Gastroesophageal sphincter (tissue), 4 donors: ENCODE data around the gene TFDP3. TPM values are rescaled to one million over a fixed set of nuclear protein-coding genes. Genes with fewer than 3 reads are reported as not detected.

ENCODE experiments used
- ATAC-seq: fragments of 150-250 bp; one replicate; pipeline ENCODE4 v1.9.1; 2016; ENCODE audit warnings: mild to moderate bottlenecking, moderate library complexity
- H3K27ac ChIP-seq, 4 donors: fragments of 200-600 bp; sonication (generic) in 3 of 4; 1 replicate in 3 of 4; 2 replicates in 1 of 4; pipeline ENCODE4 v1.5.1; 2016 to 2019
- H3K27me3 ChIP-seq: fragments of 200-600 bp; sonication (generic); one replicate; pipeline ENCODE4 v1.5.1; 2019
- H3K36me3 ChIP-seq, 2 donors: fragments of 200-600 bp; sonication (generic); one replicate each; pipeline ENCODE4 v1.5.1; 2019; ENCODE audit warnings: control low read depth in 1 of 2
- H3K4me1 ChIP-seq, 3 donors: fragments of 200-600 bp; sonication (generic); 1 replicate in 2 of 3; 2 replicates in 1 of 3; pipeline ENCODE4 v1.5.1; 2016 to 2019; ENCODE audit warnings: control low read depth in 2 of 3
- H3K4me3 ChIP-seq, 2 donors: fragments of 200-600 bp; sonication (generic); one replicate each; pipeline ENCODE4 v1.5.1; 2019; ENCODE audit warnings: mild to moderate bottlenecking in 1 of 2, moderate library complexity in 1 of 2
- H3K9me3 ChIP-seq, 3 donors: fragments of 200-600 bp; sonication (generic); one replicate each; pipeline ENCODE4 v1.5.1; 2017 to 2019; ENCODE audit warnings: control low read depth in 2 of 3
- CTCF ChIP-seq, 4 experiments: fragments of 200-600 bp in 2 of 4; fragments of 450-650 bp in 2 of 4; sonication (generic) in 1 of 4; IDR thresholded peaks; one replicate each; pipeline ENCODE4 v1.5.1; 2017 to 2019; ENCODE audit warnings: antibody characterized with exemption in 4 of 4, mild to moderate bottlenecking in 2 of 4, moderate library complexity in 2 of 4
- EP300 ChIP-seq: sonication (generic); formaldehyde crosslinking; IDR thresholded peaks from one replicate; pipeline ENCODE4 v1.6.1; 2017; ENCODE audit warnings: antibody characterized with exemption, mild to moderate bottlenecking
- POLR2A ChIP-seq, 2 donors: fragments of 450-650 bp; IDR thresholded peaks; one replicate each; pipeline ENCODE4 v1.6.1; 2017; ENCODE audit warnings: antibody characterized with exemption in 2 of 2, mild to moderate bottlenecking in 2 of 2, moderate library complexity in 1 of 2
- POLR2AphosphoS5 ChIP-seq: sonication (generic); formaldehyde crosslinking; IDR thresholded peaks from one replicate; pipeline ENCODE4 v1.6.1; 2017; ENCODE audit warnings: antibody characterized with exemption
- WGBS, 2 donors: methylation state at CpG; one replicate each; pipeline ENCODE4 v1.1.5; 2018; ENCODE audit warnings: low coverage in 1 of 2; 5-methylcytosine and 5-hydroxymethylcytosine counted together
- total RNA-seq, 4 donors: library from RNA; depleted of rRNA; stranded (reverse); fragments of >200 nt; gene quantifications; one replicate each; pipeline ENCODE4 v1.1.0, GENCODE V29; 2016

Gene TFDP3
- total RNA-seq, 4 donors from 2014 or later = 0.40 TPM; not detected in 3

- H3K27me3 ChIP-seq = no peaks in the 10 kb centered on the region
- no peaks in the 10 kb centered on the region for H3K36me3 ChIP-seq
- no peak overlapping the region for H3K4me3 ChIP-seq
- H3K9me3 ChIP-seq = peaks cover 0 to 11% (median 0%) of the 10 kb centered on the region in 3 donors
- H3K27ac ChIP-seq = no peak overlapping the region
- ATAC-seq = no peak
- TF ChIP-seq CTCF (IDR thresholded peaks at IDR 0.05) = no peak
- peaks cover 0 to 36% (median 6%) of the 10 kb centered on the region in 3 donors for H3K4me1 ChIP-seq
These were observed 28.8 kb upstream of the TFDP3 start for GRCh38 chrX:133246921-133247320.

GRCh38 chrX:133235830-133236229 lies 17.7 kb upstream of the TFDP3 start:
- Histone ChIP-seq H3K4me1 (no peaks in the 10 kb centered on the region), H3K27me3 (no peaks in the 10 kb centered on the region), H3K36me3 (no peaks in the 10 kb centered on the region), H3K9me3 (no peaks in the 10 kb centered on the region), H3K4me3 (no peak overlapping the region), H3K27ac (no peak overlapping the region)
- no peak for ATAC-seq
- TF ChIP-seq POLR2AphosphoS5 (no peak), CTCF (IDR thresholded peaks at IDR 0.05) (no peak), POLR2A (IDR thresholded peaks at IDR 0.05) (no peak), EP300 (no peak)
- WGBS, 2 donors = 90% methylated on average over 3 of the region's 3 CpGs; no CpG with 5 or more reads in 1 of the 2 donors

- Histone ChIP-seq H3K4me1 (no peaks in the 10 kb centered on the region), H3K27me3 (no peaks in the 10 kb centered on the region), H3K27ac (no peak overlapping the region), H3K9me3 (no peaks in the 10 kb centered on the region), H3K36me3 (no peaks in the 10 kb centered on the region), H3K4me3 (no peak overlapping the region)
- no peak for ATAC-seq
- 25% methylated on average over 1 of the region's 1 CpG; no CpG with 5 or more reads in 1 of the 2 donors for WGBS, 2 donors
- TF ChIP-seq POLR2AphosphoS5 = no peak
- TF ChIP-seq EP300 = no peak
- TF ChIP-seq CTCF (IDR thresholded peaks at IDR 0.05) = no peak
- TF ChIP-seq POLR2A (IDR thresholded peaks at IDR 0.05) = no peak
These were observed 14.2 kb upstream of the TFDP3 start for GRCh38 chrX:133232331-133232730.

- no peak overlapping the region for H3K4me3 ChIP-seq
- no peaks in the 10 kb centered on the region for H3K9me3 ChIP-seq
- no peak for ATAC-seq
- H3K4me1 ChIP-seq = no peaks in the 10 kb centered on the region
- H3K36me3 ChIP-seq = no peaks in the 10 kb centered on the region
- no peak overlapping the region for H3K27ac ChIP-seq
- WGBS, 2 donors = 72 to 73% methylated on average over 4 of the region's 4 CpGs
- no peaks in the 10 kb centered on the region for H3K27me3 ChIP-seq
- TF ChIP-seq EP300 (no peak), POLR2A (IDR thresholded peaks at IDR 0.05) (no peak), POLR2AphosphoS5 (no peak), CTCF (IDR thresholded peaks at IDR 0.05) (no peak)
These were observed 11.2 kb upstream of the TFDP3 start for GRCh38 chrX:133229361-133229760.

GRCh38 chrX:133215747-133216146 lies 2.4 kb downstream of the TFDP3 start:
- H3K36me3 ChIP-seq = no peaks in the 10 kb centered on the region
- no peak for ATAC-seq
- no peak overlapping the region for H3K27ac ChIP-seq
- 86% methylated on average over 1 of the region's 1 CpG; no CpG with 5 or more reads in 1 of the 2 donors for WGBS, 2 donors
- no peaks in the 10 kb centered on the region for H3K27me3 ChIP-seq
- no peaks in the 10 kb centered on the region for H3K9me3 ChIP-seq
- H3K4me1 ChIP-seq = no peaks in the 10 kb centered on the region
- no peak overlapping the region for H3K4me3 ChIP-seq
- TF ChIP-seq CTCF (IDR thresholded peaks at IDR 0.05) (peak in 1 of 4 experiments; percentile 21), POLR2A (IDR thresholded peaks at IDR 0.05) (no peak)
